Measurements from ENCODE around the gene CRMP1. TPM values are rescaled to one million over a fixed set of nuclear protein-coding genes. Genes with fewer than 3 reads are reported as not detected.

The CRMP1 gene
- total RNA-seq, 1 donor from 2014 or later: 6.2 TPM

- DNase-seq (no peak), ATAC-seq (peak in 1 of 2 donors; percentile 39)
- no peak for TF ChIP-seq CTCF (IDR thresholded peaks at IDR 0.05)
- Histone ChIP-seq H3K36me3 (peaks cover 16% of the 10 kb centered on the region), H3K27ac (no peak overlapping the region), H3K9me3 (no peaks in the 10 kb centered on the region), H3K4me3 (no peak overlapping the region), H3K27me3 (ENCODE audit: low read depth) (peaks cover 3% of the 10 kb centered on the region), H3K4me1 (peaks cover 9% of the 10 kb centered on the region)
- intact Hi-C loops (cut with DNase I): no loop called here
These were observed 65.5 kb downstream of the CRMP1 start for GRCh38 chr4:5827108-5828004.

GRCh38 chr4:5826437-5827107 is 66.3 kb downstream of the CRMP1 start:
- H3K36me3 ChIP-seq: peaks cover 24% of the 10 kb centered on the region
- H3K27me3 ChIP-seq (ENCODE audit: low read depth): peaks cover 3% of the 10 kb centered on the region
- no peak overlapping the region for H3K4me3 ChIP-seq
- peaks cover 9% of the 10 kb centered on the region for H3K4me1 ChIP-seq
- DNase-seq (no peak), ATAC-seq (no peak)
- no peak for TF ChIP-seq CTCF (IDR thresholded peaks at IDR 0.05)
- H3K9me3 ChIP-seq: no peaks in the 10 kb centered on the region
- H3K27ac ChIP-seq: no peak overlapping the region
- intact Hi-C loops (cut with DNase I): no loop called here

DNA sequence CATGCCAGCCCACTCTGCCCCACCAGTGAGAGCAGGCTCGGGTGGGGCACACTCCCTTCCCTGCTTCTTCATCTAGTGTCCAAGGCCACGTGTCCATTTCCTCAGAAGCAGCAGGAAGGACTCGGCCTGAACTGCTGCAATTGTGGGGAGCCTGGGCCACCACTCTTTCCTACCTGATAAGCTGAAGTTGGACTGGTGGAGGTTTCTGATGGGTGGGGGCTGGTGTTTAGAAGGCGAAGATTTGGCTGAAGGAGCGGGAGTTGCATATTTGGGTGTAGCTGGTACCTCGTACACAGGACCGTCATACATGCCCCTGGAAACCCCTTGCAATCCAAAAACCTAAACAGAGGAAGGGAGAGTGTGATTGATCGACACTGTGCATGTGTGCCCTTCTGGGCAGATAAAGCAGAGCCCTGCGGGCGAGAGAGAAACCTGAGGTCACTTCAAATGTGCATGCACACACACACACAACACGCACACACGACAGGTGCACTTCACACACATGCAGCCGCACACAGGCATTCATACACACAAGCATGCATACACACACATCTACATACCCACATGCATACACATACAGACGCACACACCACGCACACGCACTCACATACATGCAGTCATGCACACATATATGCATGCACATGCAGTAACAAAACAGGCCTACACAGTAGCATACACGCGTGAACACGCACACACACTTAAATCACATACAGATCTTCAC is 67.4 kb downstream of the CRMP1 start:
- ATAC-seq (no peak), DNase-seq (no peak)
- peaks cover 34% of the 10 kb centered on the region for H3K36me3 ChIP-seq
- H3K4me3 ChIP-seq: no peak overlapping the region
- TF ChIP-seq CTCF (IDR thresholded peaks at IDR 0.05): no peak
- intact Hi-C loops (cut with DNase I): no loop called here
- no peak overlapping the region for H3K27ac ChIP-seq
- no peaks in the 10 kb centered on the region for H3K9me3 ChIP-seq
- peaks cover 9% of the 10 kb centered on the region for H3K4me1 ChIP-seq
- peaks cover 3% of the 10 kb centered on the region for H3K27me3 ChIP-seq (ENCODE audit: low read depth)

GRCh38 chr4:5824635-5825034 is 68.3 kb downstream of the CRMP1 start:
- TF ChIP-seq CTCF (IDR thresholded peaks at IDR 0.05): peak; percentile 47
- ATAC-seq: no peak
- no peak for DNase-seq

GRCh38 chr4:5824227-5824626 is 68.7 kb downstream of the CRMP1 start:
- no peaks in the 10 kb centered on the region for H3K9me3 ChIP-seq
- intact Hi-C loops (cut with DNase I): no loop called here
- DNase-seq (no peak), ATAC-seq (no peak)
- TF ChIP-seq CTCF (IDR thresholded peaks at IDR 0.05): no peak
- peaks cover 9% of the 10 kb centered on the region for H3K4me1 ChIP-seq
- H3K36me3 ChIP-seq: peaks cover 37% of the 10 kb centered on the region
- no peak overlapping the region for H3K27ac ChIP-seq
- peaks cover 3% of the 10 kb centered on the region for H3K27me3 ChIP-seq (ENCODE audit: low read depth)
- no peak overlapping the region for H3K4me3 ChIP-seq

More at GRCh38 chr4:5824635-5825034, 68.3 kb downstream of the CRMP1 start:
- H3K27ac ChIP-seq: no peak overlapping the region
- peaks cover 37% of the 10 kb centered on the region for H3K36me3 ChIP-seq
- H3K27me3 ChIP-seq (ENCODE audit: low read depth): peaks cover 3% of the 10 kb centered on the region
- intact Hi-C loops (cut with DNase I): no loop called here
- peaks cover 9% of the 10 kb centered on the region for H3K4me1 ChIP-seq
- no peaks in the 10 kb centered on the region for H3K9me3 ChIP-seq
- no peak overlapping the region for H3K4me3 ChIP-seq

Measured in lower lobe of right lung (tissue), 2 donors.